ENCODE results near the gene PCDHB10. TPM values are rescaled to one million over a fixed set of nuclear protein-coding genes. Genes with fewer than 3 reads are reported as not detected.
"Not testable (repeated sequence)": the region's sequence is repeated elsewhere in the genome, so short reads cannot be mapped to it uniquely, and the experiment has no call there.

PCDHB10 gene
- polyA plus RNA-seq, 1 donor: 2.9 TPM

- Histone ChIP-seq H3K36me3 (ENCODE audit: control insufficient read depth, insufficient read depth, low read length) (no peaks in the 10 kb centered on the region), H3K27me3 (ENCODE audit: control insufficient read depth, insufficient read depth, low read length) (peaks cover 9% of the 10 kb centered on the region), H3K4me3 (ENCODE audit: low read length) (no peak within 1 kb of the TSS), H3K27ac (ENCODE audit: low read length) (no peak within 1 kb of the TSS), H3K4me1 (ENCODE audit: control insufficient read depth, insufficient read depth, low read length) (no peaks in the 10 kb centered on the region), H3K9me3 (ENCODE audit: control insufficient read depth, low read depth, low read length) (peaks cover 8% of the 10 kb centered on the region)
- DNase-seq: no peak
- 29% methylated on average over 4 of the region's 9 CpGs for WGBS (ENCODE audit: insufficient coverage, low lambda C conversion rate)
These were observed 5.1 kb upstream of the PCDHB10 start, which contains the start of gene PCDHB9 for GRCh38 chr5:141186897-141187512. Gene PCDHB9 (plus strand): TSS chr5:141187161. CDS start chr5:141187319, 158 bp downstream.

GRCh38 chr5:141188682-141189081 lies 3.5 kb upstream of the PCDHB10 start:
- no CpG with 5 or more reads among the region's 37 CpGs for WGBS (ENCODE audit: insufficient coverage, low lambda C conversion rate)
- not testable (repeated sequence) for H3K4me3 ChIP-seq (ENCODE audit: low read length); H3K36me3 ChIP-seq (ENCODE audit: control insufficient read depth, insufficient read depth, low read length); H3K4me1 ChIP-seq (ENCODE audit: control insufficient read depth, insufficient read depth, low read length); H3K27me3 ChIP-seq (ENCODE audit: control insufficient read depth, insufficient read depth, low read length); H3K27ac ChIP-seq (ENCODE audit: low read length); H3K9me3 ChIP-seq (ENCODE audit: control insufficient read depth, low read depth, low read length); DNase-seq

- H3K4me3 ChIP-seq (ENCODE audit: low read length); H3K27me3 ChIP-seq (ENCODE audit: control insufficient read depth, insufficient read depth, low read length); H3K9me3 ChIP-seq (ENCODE audit: control insufficient read depth, low read depth, low read length); H3K36me3 ChIP-seq (ENCODE audit: control insufficient read depth, insufficient read depth, low read length); H3K4me1 ChIP-seq (ENCODE audit: control insufficient read depth, insufficient read depth, low read length); H3K27ac ChIP-seq (ENCODE audit: low read length); DNase-seq: not testable (repeated sequence)
- no CpG with 5 or more reads among the region's 35 CpGs for WGBS (ENCODE audit: insufficient coverage, low lambda C conversion rate)
These were observed 3.0 kb upstream of the PCDHB10 start for GRCh38 chr5:141189131-141189530.

- DNase-seq; H3K27ac ChIP-seq (ENCODE audit: low read length); H3K9me3 ChIP-seq (ENCODE audit: control insufficient read depth, low read depth, low read length); H3K36me3 ChIP-seq (ENCODE audit: control insufficient read depth, insufficient read depth, low read length); H3K4me3 ChIP-seq (ENCODE audit: low read length); H3K4me1 ChIP-seq (ENCODE audit: control insufficient read depth, insufficient read depth, low read length); H3K27me3 ChIP-seq (ENCODE audit: control insufficient read depth, insufficient read depth, low read length): not testable (repeated sequence)
- no CpG with 5 or more reads among the region's 37 CpGs for WGBS (ENCODE audit: insufficient coverage, low lambda C conversion rate)
These were observed 2.2 kb downstream of the PCDHB10 start for GRCh38 chr5:141194332-141194731.

GRCh38 chr5:141196363-141196762 lies 4.2 kb downstream of the PCDHB10 start:
- Histone ChIP-seq H3K9me3 (ENCODE audit: control insufficient read depth, low read depth, low read length) (peaks cover 6% of the 10 kb centered on the region), H3K4me3 (ENCODE audit: low read length) (no peak overlapping the region), H3K4me1 (ENCODE audit: control insufficient read depth, insufficient read depth, low read length) (no peaks in the 10 kb centered on the region), H3K27ac (ENCODE audit: low read length) (no peak overlapping the region), H3K27me3 (ENCODE audit: control insufficient read depth, insufficient read depth, low read length) (peaks cover 2% of the 10 kb centered on the region), H3K36me3 (ENCODE audit: control insufficient read depth, insufficient read depth, low read length) (no peaks in the 10 kb centered on the region)
- DNase-seq: no peak
- no CpG with 5 or more reads among the region's 3 CpGs for WGBS (ENCODE audit: insufficient coverage, low lambda C conversion rate)

GRCh38 chr5:141199359-141200235 lies 7.4 kb downstream of the PCDHB10 start, which contains the start of gene PCDHB11:
Gene PCDHB11 (plus strand): TSS chr5:141199627. CDS start chr5:141199775, 148 bp downstream.
- no peak for DNase-seq
- Histone ChIP-seq H3K27me3 (ENCODE audit: control insufficient read depth, insufficient read depth, low read length) (peaks cover 2% of the 10 kb centered on the region), H3K4me3 (ENCODE audit: low read length) (no peak within 1 kb of the TSS), H3K36me3 (ENCODE audit: control insufficient read depth, insufficient read depth, low read length) (no peaks in the 10 kb centered on the region), H3K9me3 (ENCODE audit: control insufficient read depth, low read depth, low read length) (peaks cover 16% of the 10 kb centered on the region), H3K27ac (ENCODE audit: low read length) (no peak within 1 kb of the TSS), H3K4me1 (ENCODE audit: control insufficient read depth, insufficient read depth, low read length) (no peaks in the 10 kb centered on the region)
- 37% methylated on average over 3 of the region's 21 CpGs for WGBS (ENCODE audit: insufficient coverage, low lambda C conversion rate)

- H3K27ac ChIP-seq (ENCODE audit: low read length); H3K36me3 ChIP-seq (ENCODE audit: control insufficient read depth, insufficient read depth, low read length); H3K4me3 ChIP-seq (ENCODE audit: low read length); H3K27me3 ChIP-seq (ENCODE audit: control insufficient read depth, insufficient read depth, low read length); DNase-seq; H3K4me1 ChIP-seq (ENCODE audit: control insufficient read depth, insufficient read depth, low read length): not testable (repeated sequence)
- no CpG with 5 or more reads among the region's 38 CpGs for WGBS (ENCODE audit: insufficient coverage, low lambda C conversion rate)
- H3K9me3 ChIP-seq (ENCODE audit: control insufficient read depth, low read depth, low read length): peaks cover 15% of the 10 kb centered on the region
These were observed 9.0 kb downstream of the PCDHB10 start for GRCh38 chr5:141201126-141201525.

GRCh38 chr5:141201646-141202045 lies 9.5 kb downstream of the PCDHB10 start:
- H3K27me3 ChIP-seq (ENCODE audit: control insufficient read depth, insufficient read depth, low read length); H3K4me3 ChIP-seq (ENCODE audit: low read length); H3K27ac ChIP-seq (ENCODE audit: low read length); H3K4me1 ChIP-seq (ENCODE audit: control insufficient read depth, insufficient read depth, low read length); DNase-seq; H3K36me3 ChIP-seq (ENCODE audit: control insufficient read depth, insufficient read depth, low read length): not testable (repeated sequence)
- no CpG with 5 or more reads among the region's 35 CpGs for WGBS (ENCODE audit: insufficient coverage, low lambda C conversion rate)
- peaks cover 15% of the 10 kb centered on the region for H3K9me3 ChIP-seq (ENCODE audit: control insufficient read depth, low read depth, low read length)

GRCh38 chr5:141208478-141208877 lies 16.3 kb downstream of the PCDHB10 start, which contains the start of gene PCDHB12:
Gene PCDHB12 (plus strand): TSS chr5:141208719. CDS start chr5:141208908, 189 bp downstream.
- H3K27me3 ChIP-seq (ENCODE audit: control insufficient read depth, insufficient read depth, low read length): peaks cover 7% of the 10 kb centered on the region
- no peak within 1 kb of the TSS for H3K27ac ChIP-seq (ENCODE audit: low read length)
- no peak within 1 kb of the TSS for H3K4me3 ChIP-seq (ENCODE audit: low read length)
- no peaks in the 10 kb centered on the region for H3K36me3 ChIP-seq (ENCODE audit: control insufficient read depth, insufficient read depth, low read length)
- 17% methylated on average over 2 of the region's 11 CpGs for WGBS (ENCODE audit: insufficient coverage, low lambda C conversion rate)
- no peaks in the 10 kb centered on the region for H3K4me1 ChIP-seq (ENCODE audit: control insufficient read depth, insufficient read depth, low read length)
- no peak for DNase-seq
- H3K9me3 ChIP-seq (ENCODE audit: control insufficient read depth, low read depth, low read length): peaks cover 10% of the 10 kb centered on the region

GRCh38 chr5:141210281-141210680 lies 18.1 kb downstream of the PCDHB10 start:
- H3K9me3 ChIP-seq (ENCODE audit: control insufficient read depth, low read depth, low read length): peaks cover 11% of the 10 kb centered on the region
- not testable (repeated sequence) for H3K4me3 ChIP-seq (ENCODE audit: low read length); H3K4me1 ChIP-seq (ENCODE audit: control insufficient read depth, insufficient read depth, low read length); H3K36me3 ChIP-seq (ENCODE audit: control insufficient read depth, insufficient read depth, low read length); H3K27ac ChIP-seq (ENCODE audit: low read length); H3K27me3 ChIP-seq (ENCODE audit: control insufficient read depth, insufficient read depth, low read length); DNase-seq
- WGBS (ENCODE audit: insufficient coverage, low lambda C conversion rate): no CpG with 5 or more reads among the region's 39 CpGs
